HEK293 (cell line): ENCODE data around the gene ZNF768.

Source experiments
- ZNF138 ChIP-seq: fragments of 450-650 bp; formaldehyde crosslinking; IDR thresholded peaks from 2 replicates; pipeline ENCODE4 v1.5.1; 2016; ENCODE audit warnings: missing biosample characterization, missing genetic modification characterization, borderline replicate concordance
- ZNF239 ChIP-seq: fragments of 450-650 bp; formaldehyde crosslinking; IDR thresholded peaks from 2 replicates; pipeline ENCODE4 v1.5.1; 2016; ENCODE audit warnings: missing biosample characterization, missing genetic modification characterization
- ZNF416 ChIP-seq: fragments of 450-650 bp; formaldehyde crosslinking; IDR thresholded peaks from 2 replicates; pipeline ENCODE4 v1.5.1; 2016; ENCODE audit warnings: missing biosample characterization, missing genetic modification characterization
- TF ChIP-seq, protein P1 (sequence below): fragments of 450-650 bp; formaldehyde crosslinking; IDR thresholded peaks from 2 replicates; pipeline ENCODE4 v1.5.1; 2016; ENCODE audit warnings: missing biosample characterization, missing genetic modification characterization
- TF ChIP-seq, protein P2 (sequence below): fragments of 450-650 bp; formaldehyde crosslinking; IDR thresholded peaks from 2 replicates; pipeline ENCODE4 v1.5.1; 2016; ENCODE audit warnings: missing biosample characterization, missing genetic modification characterization

DNA sequence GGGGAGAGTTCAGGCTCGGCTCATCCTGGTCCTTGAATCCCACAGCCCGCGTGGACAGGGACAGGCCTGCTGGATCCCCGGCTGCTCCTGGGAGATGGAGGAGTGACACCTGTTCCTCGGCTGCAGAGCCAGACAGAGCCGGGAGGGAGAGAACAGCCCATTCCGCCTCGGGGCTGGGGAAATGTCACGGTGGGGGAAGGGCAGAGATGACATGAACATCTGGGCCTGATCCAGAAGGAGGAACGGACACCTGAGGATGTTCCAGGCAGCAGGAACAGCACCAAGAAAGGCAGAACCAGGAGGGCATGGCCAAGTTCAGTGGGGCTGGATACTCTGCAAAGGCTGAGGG lies 29.7 kb upstream of the ZNF768 start:
- TF ChIP-seq ZNF416 (tag by site-specific recombination) = no peak
- TF ChIP-seq, protein P1, sequence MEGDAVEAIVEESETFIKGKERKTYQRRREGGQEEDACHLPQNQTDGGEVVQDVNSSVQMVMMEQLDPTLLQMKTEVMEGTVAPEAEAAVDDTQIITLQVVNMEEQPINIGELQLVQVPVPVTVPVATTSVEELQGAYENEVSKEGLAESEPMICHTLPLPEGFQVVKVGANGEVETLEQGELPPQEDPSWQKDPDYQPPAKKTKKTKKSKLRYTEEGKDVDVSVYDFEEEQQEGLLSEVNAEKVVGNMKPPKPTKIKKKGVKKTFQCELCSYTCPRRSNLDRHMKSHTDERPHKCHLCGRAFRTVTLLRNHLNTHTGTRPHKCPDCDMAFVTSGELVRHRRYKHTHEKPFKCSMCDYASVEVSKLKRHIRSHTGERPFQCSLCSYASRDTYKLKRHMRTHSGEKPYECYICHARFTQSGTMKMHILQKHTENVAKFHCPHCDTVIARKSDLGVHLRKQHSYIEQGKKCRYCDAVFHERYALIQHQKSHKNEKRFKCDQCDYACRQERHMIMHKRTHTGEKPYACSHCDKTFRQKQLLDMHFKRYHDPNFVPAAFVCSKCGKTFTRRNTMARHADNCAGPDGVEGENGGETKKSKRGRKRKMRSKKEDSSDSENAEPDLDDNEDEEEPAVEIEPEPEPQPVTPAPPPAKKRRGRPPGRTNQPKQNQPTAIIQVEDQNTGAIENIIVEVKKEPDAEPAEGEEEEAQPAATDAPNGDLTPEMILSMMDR (tag by site-specific recombination) = no peak
- TF ChIP-seq, protein P2, sequence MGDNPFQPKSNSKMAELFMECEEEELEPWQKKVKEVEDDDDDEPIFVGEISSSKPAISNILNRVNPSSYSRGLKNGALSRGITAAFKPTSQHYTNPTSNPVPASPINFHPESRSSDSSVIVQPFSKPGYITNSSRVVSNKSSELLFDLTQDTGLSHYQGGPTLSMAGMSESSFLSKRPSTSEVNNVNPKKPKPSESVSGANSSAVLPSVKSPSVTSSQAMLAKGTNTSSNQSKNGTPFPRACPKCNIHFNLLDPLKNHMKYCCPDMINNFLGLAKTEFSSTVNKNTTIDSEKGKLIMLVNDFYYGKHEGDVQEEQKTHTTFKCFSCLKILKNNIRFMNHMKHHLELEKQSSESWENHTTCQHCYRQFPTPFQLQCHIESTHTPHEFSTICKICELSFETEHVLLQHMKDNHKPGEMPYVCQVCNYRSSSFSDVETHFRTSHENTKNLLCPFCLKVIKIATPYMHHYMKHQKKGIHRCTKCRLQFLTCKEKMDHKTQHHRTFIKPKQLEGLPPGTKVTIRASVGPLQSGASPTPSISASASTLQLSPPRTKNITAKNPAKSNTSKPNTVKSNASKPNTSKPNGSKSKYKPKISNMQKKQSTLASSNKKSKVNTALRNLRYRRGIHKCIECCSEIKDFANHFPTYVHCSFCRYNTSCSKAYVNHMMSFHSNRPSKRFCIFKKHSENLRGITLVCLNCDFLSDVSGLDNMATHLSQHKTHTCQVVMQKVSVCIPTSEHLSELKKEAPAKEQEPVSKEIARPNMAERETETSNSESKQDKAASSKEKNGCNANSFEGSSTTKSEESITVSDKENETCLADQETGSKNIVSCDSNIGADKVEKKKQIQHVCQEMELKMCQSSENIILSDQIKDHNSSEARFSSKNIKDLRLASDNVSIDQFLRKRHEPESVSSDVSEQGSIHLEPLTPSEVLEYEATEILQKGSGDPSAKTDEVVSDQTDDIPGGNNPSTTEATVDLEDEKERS (tag by site-specific recombination) = no peak
- TF ChIP-seq ZNF138 = no peak
- TF ChIP-seq ZNF239 = no peak
